NCI-H69 (cell line): Measurements from ENCODE around the gene MAG.

ENCODE experiments used
- DNase-seq: peaks from one replicate; lab custom pipeline; 2025; lab: John Stamatoyannopoulos, UW

MAG gene, protein sequence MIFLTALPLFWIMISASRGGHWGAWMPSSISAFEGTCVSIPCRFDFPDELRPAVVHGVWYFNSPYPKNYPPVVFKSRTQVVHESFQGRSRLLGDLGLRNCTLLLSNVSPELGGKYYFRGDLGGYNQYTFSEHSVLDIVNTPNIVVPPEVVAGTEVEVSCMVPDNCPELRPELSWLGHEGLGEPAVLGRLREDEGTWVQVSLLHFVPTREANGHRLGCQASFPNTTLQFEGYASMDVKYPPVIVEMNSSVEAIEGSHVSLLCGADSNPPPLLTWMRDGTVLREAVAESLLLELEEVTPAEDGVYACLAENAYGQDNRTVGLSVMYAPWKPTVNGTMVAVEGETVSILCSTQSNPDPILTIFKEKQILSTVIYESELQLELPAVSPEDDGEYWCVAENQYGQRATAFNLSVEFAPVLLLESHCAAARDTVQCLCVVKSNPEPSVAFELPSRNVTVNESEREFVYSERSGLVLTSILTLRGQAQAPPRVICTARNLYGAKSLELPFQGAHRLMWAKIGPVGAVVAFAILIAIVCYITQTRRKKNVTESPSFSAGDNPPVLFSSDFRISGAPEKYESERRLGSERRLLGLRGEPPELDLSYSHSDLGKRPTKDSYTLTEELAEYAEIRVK

DNA sequence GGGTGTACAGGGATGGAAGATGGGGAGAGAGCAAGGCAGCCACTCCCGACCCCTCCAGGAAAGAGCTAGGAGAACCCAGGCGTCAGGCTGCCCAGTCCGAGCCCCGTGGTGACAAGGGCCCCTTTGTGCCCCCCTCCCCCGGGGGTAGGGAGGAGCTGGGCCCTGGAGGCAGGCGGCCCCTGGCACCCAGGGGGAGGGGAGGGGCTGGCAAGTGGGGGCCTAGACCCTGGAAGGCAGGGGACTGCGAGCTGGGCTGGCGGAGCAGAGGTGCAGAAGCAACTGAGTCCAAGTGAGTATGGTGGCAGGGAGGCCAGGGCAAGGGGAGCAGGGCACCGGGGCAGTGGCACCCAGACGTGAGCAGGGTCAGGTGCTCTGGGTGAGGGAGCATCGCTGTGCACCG is at the start of gene MAG:
MAG (plus strand) TSS at position 246 of the 400 bp plus-strand sequence. CDS start 3,248 bp downstream, outside the sequence.
- no peak for DNase-seq

DNA sequence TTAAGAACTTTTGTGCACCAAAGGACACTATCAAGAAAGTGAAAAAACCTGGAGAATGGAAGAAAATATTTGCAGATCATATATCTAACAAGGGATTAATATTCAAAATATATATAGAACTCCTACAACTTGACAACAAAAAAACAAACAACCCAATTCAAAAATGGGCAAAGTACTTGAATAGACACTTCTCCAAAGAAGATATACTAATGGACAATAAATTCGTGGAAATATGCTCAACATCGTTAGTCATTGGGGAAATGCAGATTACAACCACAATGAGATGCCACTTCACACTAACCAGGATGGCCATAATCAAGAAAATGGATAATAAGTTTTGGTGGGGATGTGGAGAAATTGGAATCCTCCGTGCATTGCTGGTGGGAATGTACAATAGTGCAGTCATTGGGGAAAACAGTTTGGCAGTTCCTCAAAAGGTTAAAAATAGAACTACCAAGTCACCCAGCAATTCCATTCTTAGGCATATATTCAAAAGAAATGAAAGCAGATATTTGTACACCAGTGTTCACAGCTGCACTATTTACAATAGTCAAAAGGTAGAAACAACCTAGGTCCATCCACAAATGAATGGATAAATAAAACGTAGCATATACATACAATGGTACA is 45.4 kb upstream of the MAG start:
- no peak for DNase-seq

DNA sequence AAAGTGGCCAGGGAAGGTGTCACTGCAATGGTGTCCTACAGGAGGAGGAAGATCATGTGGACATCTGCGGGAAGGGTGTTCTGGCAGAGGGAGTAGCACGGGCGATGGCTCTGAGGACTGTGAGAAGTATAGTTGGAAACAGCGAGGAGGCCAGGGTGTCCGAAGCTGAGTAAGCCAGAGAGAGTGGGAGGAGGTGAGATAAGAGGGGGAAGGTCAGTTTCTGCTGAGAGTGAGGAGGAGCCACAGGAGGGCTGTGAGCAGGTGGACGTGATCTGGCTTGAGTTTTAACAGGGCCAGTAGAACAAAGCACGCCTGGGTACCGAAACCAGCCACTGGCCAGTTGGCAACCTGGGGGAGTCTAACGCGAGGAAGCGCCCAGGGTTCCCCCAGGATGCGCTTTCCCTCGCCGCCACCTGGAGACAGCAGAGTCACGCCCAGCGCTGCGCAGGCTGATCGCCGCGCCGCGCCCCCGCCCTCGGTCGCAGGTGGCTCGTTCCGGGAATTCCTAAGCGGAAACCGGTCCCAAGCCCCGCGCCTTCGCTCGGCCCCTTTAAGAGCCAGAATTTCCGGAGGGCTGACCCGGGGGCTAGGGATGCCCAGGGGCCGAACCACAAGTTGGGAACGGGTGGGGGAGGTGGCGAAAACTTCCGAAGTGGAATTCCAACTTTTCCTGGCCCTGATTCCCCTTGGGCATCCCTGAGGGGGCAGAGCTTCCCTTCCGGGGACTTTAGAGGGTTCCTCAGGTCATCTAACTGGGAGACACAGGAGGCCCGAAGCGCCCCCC is 44.2 kb upstream of the MAG start:
- DNase-seq: peak; percentile 99

DNA sequence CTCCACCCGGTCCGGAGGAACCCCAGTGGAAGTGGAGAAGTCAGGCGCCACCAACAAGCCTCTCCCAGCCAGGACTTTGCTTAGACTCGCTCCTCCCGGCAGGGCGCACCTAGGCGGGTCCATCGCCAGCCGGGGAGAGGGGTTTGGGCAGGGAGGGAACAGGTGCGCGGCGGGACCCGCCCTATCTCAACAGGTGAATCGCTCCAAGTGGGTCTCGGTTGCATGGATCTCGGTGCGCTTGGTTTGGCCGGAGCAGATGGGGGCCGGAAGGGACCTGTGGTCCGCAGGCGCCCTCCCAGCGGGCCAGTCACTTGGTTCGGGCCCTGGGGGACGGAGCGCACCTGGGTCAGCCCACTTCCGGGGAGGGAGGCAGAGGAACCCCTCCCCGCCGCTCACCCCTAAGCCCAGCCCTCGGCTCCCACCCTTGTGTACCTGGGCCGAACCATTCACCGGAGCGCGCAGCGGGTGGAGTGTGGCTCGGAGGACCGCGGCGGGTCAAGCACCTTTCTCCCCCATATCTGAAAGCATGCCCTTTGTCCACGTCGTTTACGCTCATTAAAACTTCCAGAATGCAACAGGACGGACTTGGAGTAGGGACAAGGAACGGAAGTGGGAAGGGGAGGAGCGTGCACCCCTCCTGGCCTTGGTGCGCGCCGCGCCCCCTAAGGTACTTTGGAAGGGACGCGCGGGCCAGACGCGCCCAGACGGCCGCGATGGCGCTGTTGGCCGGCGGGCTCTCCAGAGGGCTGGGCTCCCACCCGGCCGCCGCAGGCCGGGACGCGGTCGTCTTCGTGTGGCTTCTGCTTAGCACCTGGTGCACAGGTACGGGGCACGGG is 43.4 kb upstream of the MAG start, which contains the start of gene LSR:
LSR (plus strand) TSS at position 693 of the 836 bp plus-strand sequence; CDS start at position 714, 21 bp downstream.
- peak; percentile 99 for DNase-seq

DNA sequence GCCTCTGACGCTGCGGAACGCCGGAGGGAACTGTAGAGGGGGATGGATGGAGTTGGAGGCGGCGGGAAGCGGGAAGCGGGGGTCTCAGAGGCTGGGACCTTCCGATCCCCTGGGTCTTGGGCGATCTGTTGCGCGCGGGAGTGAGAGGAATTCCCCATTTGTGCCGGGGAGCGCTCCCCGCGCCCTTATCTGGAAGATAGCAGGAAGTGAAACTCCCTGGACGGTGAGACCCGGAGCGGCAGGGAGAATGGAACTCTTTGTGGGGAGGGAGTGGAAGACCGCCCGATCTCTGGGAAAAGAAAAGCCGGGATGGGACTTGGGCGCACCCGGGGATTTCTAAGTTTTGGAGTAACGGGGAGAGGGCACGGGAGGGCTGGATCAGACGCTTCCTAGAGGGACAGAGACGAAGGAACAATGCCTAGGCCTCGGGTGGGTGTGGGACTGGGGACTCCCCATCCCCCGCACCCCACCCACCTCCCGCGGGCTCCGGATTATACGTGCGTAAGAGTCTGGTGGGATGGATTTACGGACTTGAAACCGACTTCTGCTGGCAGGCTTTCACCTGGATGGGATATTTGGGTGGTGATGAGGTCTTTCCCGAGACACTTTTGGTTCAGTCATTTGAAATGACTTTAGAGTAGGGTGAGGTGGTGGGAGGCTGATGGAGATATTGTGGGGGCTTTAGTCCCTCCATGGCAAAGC is 42.7 kb upstream of the MAG start:
- peak; percentile 70 for DNase-seq

DNA sequence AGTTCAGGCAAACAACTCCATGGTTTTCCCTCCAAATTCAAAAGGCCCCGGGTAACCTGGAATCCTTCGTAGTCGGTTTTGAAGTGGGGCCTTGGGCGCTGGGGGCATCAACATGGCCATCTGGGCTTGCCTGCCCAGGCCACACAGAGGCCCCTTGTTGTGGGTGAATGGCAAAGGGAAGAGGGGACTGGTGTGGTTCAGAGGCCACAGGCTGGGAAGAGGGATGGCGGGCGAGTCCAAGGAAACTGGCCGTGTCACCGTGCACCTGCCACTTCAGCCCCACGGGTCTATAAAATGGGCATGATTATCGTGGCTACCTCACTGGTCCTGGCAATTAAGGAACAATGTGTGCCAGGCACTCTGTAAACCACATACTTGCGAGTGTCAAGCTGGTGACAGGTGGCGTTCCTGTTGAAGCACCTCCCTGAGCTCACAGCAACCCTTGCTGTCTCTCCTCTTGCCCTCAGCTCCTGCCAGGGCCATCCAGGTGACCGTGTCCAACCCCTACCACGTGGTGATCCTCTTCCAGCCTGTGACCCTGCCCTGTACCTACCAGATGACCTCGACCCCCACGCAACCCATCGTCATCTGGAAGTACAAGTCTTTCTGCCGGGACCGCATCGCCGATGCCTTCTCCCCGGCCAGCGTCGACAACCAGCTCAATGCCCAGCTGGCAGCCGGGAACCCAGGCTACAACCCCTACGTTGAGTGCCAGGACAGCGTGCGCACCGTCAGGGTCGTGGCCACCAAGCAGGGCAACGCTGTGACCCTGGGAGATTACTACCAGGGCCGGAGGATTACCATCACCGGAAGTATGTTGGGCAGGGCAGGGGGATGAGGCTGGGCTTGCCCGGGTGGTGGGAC is 41.9 kb upstream of the MAG start:
- no peak for DNase-seq

DNA sequence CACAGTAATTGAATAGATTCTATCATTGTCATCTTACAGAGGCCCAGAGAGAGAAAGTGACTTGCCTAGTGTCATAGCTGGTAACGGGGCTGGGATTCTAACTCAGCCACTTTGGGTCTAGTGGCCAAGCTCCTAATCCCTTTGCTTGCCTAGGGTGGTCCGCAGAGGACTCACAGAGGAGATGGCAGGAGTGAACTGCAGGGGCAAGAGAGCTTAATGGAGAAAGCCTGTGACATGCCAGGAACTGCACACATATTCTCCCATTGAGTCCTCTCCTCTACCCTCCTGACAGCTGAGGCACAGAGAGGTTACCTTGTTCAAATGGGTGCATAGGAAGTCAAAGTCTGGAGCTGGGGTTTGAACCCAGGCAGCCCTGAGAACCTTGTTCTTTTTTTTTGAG is 40.5 kb upstream of the MAG start:
- no peak for DNase-seq

DNA sequence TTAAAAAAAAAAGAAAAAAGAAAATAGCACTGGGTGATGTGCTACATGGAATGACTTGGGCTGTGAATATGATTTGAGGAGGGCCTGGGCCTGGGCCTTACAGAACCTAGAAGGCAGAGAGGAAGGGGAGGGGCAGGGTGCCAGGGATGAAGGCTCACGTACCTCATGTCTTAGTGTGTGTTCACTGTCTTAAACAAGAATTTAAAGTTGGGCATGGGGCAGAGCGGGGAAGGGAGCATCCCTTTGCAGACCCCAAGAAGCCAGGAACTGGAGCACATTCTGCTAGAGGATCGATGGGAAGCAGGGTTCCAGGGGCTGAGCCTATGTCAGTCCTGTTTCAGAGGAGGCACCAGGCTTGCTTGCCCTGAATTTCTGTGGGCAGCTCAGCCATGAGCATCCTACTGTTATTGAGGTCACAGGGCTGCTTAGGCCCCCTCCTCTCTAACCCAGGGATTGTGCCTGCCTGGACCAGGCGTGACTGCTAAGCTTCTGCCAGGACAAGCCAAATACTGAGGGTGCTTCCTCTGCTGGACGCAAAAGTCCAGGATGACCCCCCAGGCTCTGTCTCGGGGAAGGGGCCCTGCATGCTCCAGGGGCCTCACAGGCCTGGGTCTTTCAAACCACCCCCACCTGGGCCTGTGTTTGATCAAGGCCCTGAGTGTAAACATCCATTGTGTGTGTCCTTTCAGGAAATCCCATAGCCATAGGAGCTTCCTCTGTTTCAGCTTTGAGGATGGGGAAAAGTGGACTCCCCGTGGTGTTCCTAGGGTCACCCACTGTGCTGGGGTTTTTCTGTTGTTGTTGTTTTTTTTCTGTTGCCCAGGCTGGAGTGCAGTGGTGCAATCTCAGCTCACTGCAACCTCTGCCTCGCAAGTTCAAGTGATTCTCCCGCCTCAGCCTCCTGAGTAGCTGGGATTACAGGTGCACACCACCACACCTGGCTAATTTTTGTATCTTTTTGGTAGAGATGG is 38.4 kb upstream of the MAG start:
- DNase-seq: peak; percentile 70

DNA sequence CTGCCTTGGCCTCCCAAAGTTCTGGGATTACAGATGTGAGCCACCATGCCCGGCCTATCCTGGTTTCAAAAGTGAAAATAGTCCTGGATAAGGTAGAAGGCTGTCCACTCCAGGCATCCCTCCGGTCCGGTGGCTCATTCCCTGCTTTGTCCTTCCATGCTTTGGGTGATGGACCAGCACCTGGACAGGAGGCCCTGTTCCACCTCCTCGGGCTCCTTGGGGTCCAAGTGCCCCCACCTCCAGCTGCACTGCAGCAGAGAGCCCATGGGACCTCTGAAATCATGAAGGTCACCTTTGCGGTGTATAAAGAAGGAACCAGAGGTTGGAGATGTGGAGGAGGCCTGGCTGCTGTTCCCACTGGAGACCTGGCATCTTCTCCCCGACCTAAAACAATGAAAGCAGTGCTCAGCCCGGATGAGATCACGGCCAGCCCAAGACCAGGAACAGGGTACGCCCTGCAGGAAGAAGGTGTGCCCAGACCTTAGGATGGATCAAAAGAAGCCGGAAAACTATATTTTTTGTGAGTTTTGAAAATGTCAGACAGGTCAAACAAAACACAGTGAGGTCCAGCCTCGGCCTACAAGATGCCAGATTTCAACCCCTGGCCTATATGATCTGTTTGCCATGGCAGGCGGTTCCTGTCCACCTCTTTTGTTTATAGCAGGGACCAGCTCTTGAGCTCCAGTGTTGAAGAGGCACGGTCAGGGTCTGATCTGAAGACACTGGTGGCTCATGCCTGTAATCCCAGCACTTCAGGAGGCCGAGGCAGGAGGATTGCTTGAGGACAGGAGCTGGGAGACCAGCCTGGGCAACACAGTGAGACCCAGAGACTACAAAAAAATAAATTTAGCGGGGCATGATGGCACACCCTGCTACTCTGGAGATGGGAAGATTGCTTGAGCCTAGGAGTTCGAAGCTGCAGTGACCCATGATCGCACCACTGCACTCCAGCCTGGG is 37.3 kb upstream of the MAG start:
- no peak for DNase-seq

DNA sequence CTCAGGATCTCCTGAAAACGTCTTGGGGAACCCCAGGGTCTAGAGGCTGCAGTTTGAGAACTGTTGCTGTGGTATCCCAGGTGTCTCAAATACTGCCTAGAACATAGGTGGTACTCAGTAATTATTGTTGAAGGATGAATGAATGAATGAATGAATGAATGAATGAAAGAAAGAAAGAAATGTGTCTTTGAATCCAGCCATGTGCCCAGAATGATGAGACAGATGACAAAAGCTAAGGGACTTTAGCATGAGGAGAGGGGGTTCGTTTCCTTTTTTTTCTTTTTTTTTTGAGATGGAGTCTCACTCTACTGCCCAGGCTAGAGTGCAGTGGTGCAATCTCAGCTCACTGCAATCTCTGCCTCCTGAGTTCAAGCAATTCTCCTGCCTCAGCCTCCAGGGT is 35.4 kb upstream of the MAG start:
- DNase-seq: no peak

DNA sequence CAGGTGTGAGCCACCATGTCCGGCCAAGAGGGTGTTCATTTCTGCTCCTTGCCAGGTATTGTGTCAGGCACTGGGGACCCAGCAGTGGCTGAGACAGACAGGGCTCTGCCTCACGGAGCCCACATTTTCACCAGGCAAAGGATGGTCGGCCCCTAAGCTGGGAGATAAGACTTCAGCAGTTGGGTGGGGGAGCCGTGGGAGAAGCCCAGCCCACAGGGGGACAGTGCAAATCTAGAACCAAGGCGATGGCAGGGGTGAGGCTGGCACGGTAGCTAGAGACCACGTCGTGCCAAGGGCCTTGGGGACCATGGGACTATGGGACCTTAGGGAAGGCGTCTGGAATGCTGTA is 34.9 kb upstream of the MAG start:
- no peak for DNase-seq

DNA sequence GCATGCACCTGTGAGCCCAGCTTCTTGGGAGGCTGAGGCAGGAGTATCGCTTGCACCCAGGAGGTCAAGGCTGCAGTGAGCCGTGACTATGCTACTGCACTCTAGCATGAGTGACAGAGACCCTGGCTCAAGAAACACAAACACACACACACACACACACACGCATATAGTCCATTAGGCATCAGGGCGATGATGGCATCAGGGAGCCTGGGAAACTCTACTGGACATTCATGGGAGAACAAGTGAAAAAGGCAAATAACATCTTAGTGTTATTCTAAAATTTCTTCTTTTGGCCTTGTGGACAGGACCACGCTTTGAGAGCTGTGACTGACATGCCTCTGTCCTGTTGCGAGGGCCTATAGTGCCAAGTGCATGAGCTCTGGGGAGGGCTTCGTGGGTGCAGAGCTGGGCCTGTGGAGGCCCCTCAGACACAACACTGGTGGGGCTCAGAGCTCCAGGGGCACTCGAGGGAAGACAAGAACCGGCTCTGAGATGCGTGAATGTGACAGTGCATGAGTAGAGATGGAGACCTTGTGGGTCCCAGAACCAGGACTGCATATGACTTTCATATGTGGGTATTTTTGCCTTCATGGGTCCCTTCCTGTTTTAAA is 31.2 kb upstream of the MAG start:
- DNase-seq: no peak

DNA sequence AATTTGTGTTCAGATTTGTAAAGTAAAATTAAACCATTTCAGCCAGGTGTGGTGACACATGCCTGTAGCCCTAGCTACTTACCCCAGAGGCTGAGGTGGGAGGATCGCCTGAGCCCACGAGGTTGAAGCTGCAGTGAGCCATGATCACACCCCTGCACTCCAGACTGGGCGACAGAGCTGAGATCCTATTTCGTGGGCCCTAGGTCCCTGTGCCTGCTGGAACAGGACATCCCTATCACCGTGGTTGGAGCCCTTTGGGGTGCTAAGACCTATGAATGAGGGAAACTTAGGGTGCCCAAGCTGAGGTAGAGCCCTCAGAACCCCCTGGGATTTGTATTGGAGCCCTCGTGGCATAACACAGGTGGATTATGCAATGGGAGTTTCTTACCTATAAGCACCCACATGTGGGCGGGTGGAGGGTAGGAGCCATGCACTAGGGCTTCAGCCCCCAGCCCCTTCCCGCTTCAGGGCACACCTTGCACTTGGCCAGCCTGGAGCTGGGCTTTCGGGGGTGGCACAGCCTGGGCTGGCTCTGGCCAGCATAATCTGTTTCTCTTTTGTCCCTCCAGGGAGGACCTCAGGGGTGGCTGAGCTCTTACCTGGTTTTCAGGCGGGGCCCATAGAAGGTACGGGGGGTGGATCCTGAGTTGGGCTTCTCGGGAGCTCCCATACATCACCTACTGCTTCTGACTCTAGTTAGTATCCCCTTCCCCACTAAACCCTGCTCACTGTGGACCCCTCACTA is 30.4 kb upstream of the MAG start:
- DNase-seq: no peak

DNA sequence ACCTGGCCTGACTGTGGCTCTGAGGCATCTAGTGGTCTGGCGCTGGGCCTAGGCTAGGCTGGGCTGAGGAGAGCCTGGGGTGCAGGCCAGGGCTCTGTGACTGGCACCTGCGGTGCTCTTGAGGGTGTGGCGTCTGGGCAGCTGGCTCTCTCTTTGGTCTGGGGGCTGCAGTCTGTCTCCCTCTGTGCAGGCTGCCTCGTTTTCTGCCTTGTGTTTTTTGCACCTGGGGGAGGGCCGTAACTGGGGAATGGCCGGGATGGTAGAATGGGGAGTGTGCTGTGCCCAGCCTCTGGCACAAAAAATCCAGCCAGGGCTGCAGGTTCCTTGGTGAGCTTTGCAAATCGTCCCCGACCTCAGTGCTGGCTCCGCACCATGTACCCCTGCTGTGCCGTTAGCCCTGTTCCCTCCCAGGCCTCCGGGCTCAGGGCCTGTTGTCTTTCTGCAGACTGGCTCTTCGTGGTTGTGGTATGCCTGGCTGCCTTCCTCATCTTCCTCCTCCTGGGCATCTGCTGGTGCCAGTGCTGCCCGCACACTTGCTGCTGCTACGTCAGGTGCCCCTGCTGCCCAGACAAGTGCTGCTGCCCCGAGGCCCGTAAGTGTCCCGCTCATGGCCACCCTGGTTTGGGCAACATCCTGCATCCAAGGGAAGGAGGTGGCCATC is 29.7 kb upstream of the MAG start:
- DNase-seq: no peak

DNA sequence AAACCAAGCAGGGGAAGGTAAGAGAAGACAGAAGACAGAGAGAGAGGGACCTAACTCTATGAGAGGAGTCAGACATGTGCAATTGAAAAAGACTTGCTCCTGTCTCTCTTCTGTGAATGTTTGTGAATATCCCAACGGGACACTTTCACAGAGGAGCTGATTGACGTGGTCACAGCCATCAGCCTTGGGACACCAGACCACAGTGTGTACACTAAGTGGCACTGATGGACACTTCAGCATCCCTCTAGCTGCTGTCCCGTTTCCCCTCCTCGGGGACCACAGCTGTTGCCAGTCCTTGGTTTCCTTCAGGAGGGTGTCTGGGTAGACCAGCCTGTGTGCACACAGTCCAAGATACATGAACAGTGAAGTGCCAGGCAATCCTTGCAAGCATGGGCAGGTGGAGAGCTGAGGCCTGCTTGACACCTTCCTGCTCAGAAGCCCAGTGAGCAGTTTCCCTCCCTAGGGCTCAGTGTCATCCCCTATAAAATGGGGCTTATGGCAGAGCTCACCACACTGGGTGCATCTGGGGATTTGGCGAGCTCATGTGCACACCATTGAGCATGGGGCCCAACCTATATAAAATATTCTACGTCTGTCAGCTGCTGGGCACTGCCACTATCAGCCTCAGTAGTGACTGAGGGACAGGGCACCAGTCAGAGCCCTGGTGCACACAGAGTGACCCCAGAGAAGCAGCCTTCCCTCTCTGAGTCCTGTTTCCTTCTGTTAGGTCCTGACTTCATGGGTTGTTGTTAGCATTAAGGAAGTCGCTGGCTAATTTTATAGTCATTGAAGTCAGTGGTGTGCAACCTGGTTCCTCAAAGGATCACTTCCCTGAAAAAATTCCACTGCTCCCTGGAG is 27.5 kb upstream of the MAG start:
- no peak for DNase-seq
